Ascending aorta (tissue), 2 donors: ENCODE measurements around the gene CYSRT1. TPM values are rescaled to one million over a fixed set of nuclear protein-coding genes. Genes with fewer than 3 reads are reported as not detected.

ENCODE experiments used
- DNase-seq, 2 donors: peaks; one replicate each; pipeline ENCODE4 v3.0.0-alpha.2; 2019; ENCODE audit warnings: low spot score in 2 of 2
- H3K27ac ChIP-seq, 2 donors: fragments of 200-600 bp; sonication (generic); one replicate each; pipeline ENCODE4 v1.5.1; 2016 to 2017; ENCODE audit warnings: mild to moderate bottlenecking in 1 of 2
- H3K27me3 ChIP-seq: fragments of 200-600 bp; sonication (generic); one replicate; pipeline ENCODE4 v1.5.1; 2017
- H3K36me3 ChIP-seq, 2 donors: fragments of 200-600 bp; sonication (generic); one replicate each; pipeline ENCODE4 v1.5.1; 2016
- H3K4me1 ChIP-seq, 2 donors: fragments of 200-600 bp; sonication (generic); one replicate each; pipeline ENCODE4 v1.5.1; 2016 to 2017; ENCODE audit warnings: mild to moderate bottlenecking in 1 of 2
- H3K4me3 ChIP-seq, 2 donors: fragments of 200-600 bp; sonication (generic); one replicate each; pipeline ENCODE4 v1.5.1; 2016 to 2017; ENCODE audit warnings: mild to moderate bottlenecking in 1 of 2
- H3K9me3 ChIP-seq, 2 donors: fragments of 200-600 bp; sonication (generic); one replicate each; pipeline ENCODE4 v1.5.1; 2016
- intact Hi-C: fragments of 100-400 bp; cut with DNase I; formaldehyde crosslinking; loops from one replicate; pipeline ENCODE4 v1.15.1; 2023
- total RNA-seq: library from RNA; depleted of rRNA; stranded (reverse); fragments of >200 nt; gene quantifications from one replicate; pipeline ENCODE4 v1.1.0, GENCODE V29; 2016
- TF ChIP-seq, protein P1 (sequence below), 3 experiments: fragments of 200-600 bp in 2 of 3; fragments of 450-650 bp in 1 of 3; sonication (generic) in 2 of 3; IDR thresholded peaks; one replicate each; pipeline ENCODE4 v1.5.1; 2016 to 2019; ENCODE audit warnings: antibody characterized with exemption in 3 of 3, mild to moderate bottlenecking in 1 of 3, moderate library complexity in 1 of 3

Gene CYSRT1
- total RNA-seq, 1 donor from 2014 or later = not detected

DNA sequence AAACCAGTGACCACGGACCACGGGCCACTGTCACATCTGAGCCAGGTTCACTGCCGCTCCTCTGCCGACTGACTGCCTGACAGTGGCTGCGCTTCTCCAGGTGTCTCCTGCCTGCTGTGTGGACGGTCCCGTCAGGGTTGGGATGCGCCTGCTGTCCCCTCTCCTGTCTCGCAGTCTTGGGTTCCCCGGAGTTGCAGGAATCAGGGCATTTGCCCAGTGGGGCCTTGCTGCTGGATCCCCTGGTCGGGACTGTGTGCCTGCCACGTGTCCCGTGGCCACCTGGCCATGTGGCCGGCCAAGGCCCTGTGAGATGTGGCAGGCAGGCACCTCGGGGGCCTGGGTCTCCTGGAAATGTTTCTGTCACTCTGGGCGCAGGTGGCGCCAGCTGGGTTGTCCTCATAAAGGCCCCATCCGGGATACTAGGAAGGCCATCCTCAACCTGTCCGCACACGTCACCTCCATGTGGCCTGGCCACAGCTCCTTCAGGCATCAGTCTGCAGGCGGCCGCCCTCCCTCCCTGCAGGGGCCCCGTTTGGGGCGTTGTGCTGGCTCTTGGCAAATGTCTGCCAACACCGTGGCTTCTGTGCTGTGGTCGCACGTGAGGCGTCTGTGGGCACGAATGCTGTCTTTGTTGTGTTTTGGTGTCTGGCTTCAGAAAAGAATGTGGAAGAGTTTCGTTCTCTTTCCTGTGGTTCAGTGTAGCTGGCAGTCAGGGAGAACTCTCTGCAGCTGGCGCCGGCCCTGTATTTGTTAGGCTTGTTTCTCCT is 46.1 kb downstream of the CYSRT1 start:
- no peaks in the 10 kb centered on the region for H3K9me3 ChIP-seq
- H3K27me3 ChIP-seq = no peaks in the 10 kb centered on the region
- peak overlapping the region; percentile 41 to 44 for H3K27ac ChIP-seq
- H3K4me3 ChIP-seq = no peak overlapping the region
- TF ChIP-seq, protein P1, sequence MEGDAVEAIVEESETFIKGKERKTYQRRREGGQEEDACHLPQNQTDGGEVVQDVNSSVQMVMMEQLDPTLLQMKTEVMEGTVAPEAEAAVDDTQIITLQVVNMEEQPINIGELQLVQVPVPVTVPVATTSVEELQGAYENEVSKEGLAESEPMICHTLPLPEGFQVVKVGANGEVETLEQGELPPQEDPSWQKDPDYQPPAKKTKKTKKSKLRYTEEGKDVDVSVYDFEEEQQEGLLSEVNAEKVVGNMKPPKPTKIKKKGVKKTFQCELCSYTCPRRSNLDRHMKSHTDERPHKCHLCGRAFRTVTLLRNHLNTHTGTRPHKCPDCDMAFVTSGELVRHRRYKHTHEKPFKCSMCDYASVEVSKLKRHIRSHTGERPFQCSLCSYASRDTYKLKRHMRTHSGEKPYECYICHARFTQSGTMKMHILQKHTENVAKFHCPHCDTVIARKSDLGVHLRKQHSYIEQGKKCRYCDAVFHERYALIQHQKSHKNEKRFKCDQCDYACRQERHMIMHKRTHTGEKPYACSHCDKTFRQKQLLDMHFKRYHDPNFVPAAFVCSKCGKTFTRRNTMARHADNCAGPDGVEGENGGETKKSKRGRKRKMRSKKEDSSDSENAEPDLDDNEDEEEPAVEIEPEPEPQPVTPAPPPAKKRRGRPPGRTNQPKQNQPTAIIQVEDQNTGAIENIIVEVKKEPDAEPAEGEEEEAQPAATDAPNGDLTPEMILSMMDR (IDR thresholded peaks at IDR 0.05) = no peak
- peaks cover 20 to 46% of the 10 kb centered on the region in 2 donors for H3K36me3 ChIP-seq
- intact Hi-C loops = no loop called here
- H3K4me1 ChIP-seq = peaks cover 10 to 24% of the 10 kb centered on the region in 2 donors
- no peak for DNase-seq

DNA sequence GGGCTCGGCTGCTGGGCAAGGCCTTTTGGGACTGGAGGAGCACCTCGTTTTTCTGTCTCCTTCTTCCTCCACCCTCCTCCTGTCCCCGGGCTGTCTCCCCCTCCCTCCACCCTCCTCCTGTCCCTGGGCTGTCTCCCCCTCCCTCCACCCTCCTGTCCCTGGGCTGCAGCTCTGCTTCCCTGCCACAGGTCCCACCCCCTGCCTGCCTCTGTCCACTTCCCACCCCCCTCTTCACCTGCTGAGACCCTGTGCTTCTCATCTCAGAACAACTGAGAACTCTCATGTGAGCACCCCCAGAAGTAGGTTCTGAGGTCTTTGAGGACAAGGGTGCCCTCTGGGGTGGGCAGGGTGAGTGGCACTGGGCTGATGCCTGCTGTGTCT is 46.7 kb downstream of the CYSRT1 start:
- H3K27ac ChIP-seq = peak overlapping the region in 1 of 2 donors; percentile 44
- intact Hi-C loops = no loop called here

DNA sequence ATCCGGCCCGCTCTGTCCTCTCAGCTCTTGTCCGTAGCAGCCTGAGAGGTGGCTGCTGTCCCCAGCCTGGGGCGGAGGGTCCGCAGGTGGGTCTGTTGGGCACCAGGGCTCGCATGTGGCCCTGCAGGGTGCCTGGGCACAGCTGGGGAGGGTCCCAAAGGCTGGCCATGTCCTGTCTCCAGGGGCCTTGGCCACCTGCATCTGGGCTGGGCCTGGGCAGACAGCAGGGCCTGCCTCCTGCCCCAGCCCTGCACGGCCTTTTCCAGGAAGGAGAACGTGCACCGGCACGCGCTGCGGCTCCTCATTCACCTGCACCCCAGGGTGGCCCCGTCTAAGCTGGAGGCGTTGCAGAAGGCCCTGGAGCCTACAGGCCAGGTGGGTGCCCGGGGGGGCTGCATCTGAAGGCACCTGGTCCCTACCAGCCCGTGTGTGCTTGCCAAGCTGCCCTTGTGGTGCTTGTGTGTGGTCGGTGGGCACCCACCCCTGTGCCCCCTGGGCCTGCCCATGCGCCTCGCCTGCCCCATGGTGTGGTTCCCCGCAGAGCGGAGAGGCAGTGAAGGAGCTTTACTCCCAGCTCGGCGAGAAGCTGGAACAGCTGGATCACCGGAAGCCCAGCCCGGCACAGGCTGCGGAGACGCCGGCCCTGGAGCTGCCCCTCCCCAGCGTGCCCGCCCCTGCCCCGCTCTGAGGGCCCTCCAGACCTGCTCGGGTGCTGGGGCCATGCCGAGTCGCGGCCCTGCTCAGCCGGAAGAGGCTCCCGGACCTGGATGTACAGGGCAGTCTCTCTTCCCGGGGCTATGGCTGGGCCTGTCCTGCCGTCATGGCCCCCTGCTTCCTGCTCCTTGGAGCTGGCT is 47.5 kb downstream of the CYSRT1 start:
- DNase-seq = no peak
- Histone ChIP-seq H3K9me3 (no peaks in the 10 kb centered on the region), H3K27me3 (no peaks in the 10 kb centered on the region), H3K36me3 (peaks cover 18 to 32% of the 10 kb centered on the region in 2 donors), H3K4me3 (no peak overlapping the region), H3K4me1 (peaks cover 14 to 35% of the 10 kb centered on the region in 2 donors), H3K27ac (no peak overlapping the region)
- TF ChIP-seq, protein P1 (IDR thresholded peaks at IDR 0.05) = no peak
- intact Hi-C loops = no loop called here

More for the DNA sequence above, 46.7 kb downstream of the CYSRT1 start:
- Histone ChIP-seq H3K4me1 (peaks cover 14 to 30% of the 10 kb centered on the region in 2 donors), H3K27me3 (no peaks in the 10 kb centered on the region), H3K36me3 (peaks cover 18 to 40% of the 10 kb centered on the region in 2 donors), H3K9me3 (no peaks in the 10 kb centered on the region), H3K4me3 (no peak overlapping the region)
- no peak for DNase-seq
- TF ChIP-seq, protein P1 (IDR thresholded peaks at IDR 0.05) = no peak

DNA sequence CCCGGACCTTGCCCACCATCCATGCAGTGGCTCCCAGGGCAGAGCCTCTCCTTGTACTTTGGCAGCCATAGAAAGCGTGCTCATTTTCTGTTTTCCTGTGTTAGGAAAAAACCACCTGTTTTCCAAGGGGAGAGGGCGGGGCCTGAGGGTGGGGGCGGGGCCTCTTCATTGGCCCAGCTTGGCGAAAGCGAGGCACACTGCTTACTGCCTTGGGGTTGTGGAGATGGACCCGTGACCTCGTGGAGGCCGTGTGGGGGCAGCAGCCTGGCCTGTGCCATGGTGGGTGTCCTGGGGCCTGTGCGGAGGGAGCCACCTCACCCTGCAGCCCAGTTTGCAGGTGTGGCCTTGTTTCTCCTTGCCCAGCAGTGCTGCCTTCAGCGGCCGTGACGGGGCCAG is 48.1 kb downstream of the CYSRT1 start:
- no peaks in the 10 kb centered on the region for H3K9me3 ChIP-seq
- H3K36me3 ChIP-seq = peaks cover 18 to 27% of the 10 kb centered on the region in 2 donors
- TF ChIP-seq, protein P1 (IDR thresholded peaks at IDR 0.05) = no peak
- intact Hi-C loops = no loop called here
- no peak overlapping the region for H3K4me3 ChIP-seq
- no peak for DNase-seq
- no peaks in the 10 kb centered on the region for H3K27me3 ChIP-seq
- no peak overlapping the region for H3K27ac ChIP-seq
- peaks cover 14 to 35% of the 10 kb centered on the region in 2 donors for H3K4me1 ChIP-seq

DNA sequence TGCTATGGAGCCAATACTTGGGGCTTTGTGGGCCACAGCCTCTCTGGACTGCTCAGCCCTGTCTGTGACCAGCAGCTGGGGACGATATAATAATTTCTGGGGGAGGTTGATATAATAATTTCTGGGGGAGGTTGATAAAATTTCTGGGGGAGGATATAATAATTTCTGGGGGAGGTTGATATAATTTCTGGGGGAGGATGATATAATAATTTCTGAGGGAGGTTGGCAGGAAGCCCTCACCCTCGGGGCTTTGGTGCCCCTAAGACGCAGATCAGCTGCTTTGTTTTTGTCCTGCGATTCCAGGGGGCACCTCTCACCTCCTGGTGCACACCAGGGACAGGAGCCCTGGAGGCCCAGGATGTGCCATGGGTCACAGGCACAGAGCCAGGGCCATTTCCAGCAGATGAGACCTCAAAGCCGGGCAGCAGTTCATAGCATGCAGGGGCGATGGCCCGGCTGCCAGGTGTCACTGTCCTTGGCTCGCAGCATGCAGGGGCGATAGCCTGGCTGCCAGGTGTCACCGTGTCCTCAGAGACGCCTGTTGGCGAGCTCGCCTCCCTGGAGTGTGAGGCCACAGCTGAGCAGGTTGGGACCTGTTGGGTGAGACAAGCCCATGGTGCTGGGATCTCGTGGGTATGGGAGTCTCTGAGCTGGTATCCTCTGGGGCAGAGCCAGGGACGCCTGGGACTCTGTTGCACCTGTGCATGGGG is 48.8 kb downstream of the CYSRT1 start:
- Histone ChIP-seq H3K27me3 (no peaks in the 10 kb centered on the region), H3K9me3 (no peaks in the 10 kb centered on the region), H3K36me3 (peaks cover 18 to 28% of the 10 kb centered on the region in 2 donors), H3K4me3 (no peak overlapping the region), H3K4me1 (peaks cover 10 to 30% of the 10 kb centered on the region in 2 donors), H3K27ac (no peak overlapping the region)
- no peak for DNase-seq
- TF ChIP-seq, protein P1 (IDR thresholded peaks at IDR 0.05) = no peak
- intact Hi-C loops = no loop called here
